Stimulated activated naive B cell treated with anti-CD40 and anti-IgM and Interleukin-4, amounts not matched to agents 10 μg/mL and 1 μg/mL and 100 μg/mL, for 72 hours (primary cell): Measurements from ENCODE around the gene KIF7.

Experiments
- ATAC-seq, 2 donors: fragments of 150-1000 bp; cut with Tn5 transposase; replicated peaks; 2 replicates each; pipeline ENCODE4 v1.10.0; 2021; ENCODE audit warnings: moderate library complexity in 1 of 2
- DNase-seq: peaks from one replicate; pipeline ENCODE4 v3.0.0; 2021
- H3K27ac Mint-ChIP-seq: one replicate; pipeline ENCODE4 v1.8.0; 2022; ENCODE audit warnings: mild to moderate bottlenecking, mixed read lengths
- H3K27me3 Mint-ChIP-seq, 2 donors: one replicate each; pipeline ENCODE4 v1.8.0; 2022; ENCODE audit warnings: mixed read lengths in 2 of 2
- H3K36me3 Mint-ChIP-seq, 2 donors: one replicate each; pipeline ENCODE4 v1.8.0; 2022; ENCODE audit warnings: mixed read lengths in 2 of 2, mild to moderate bottlenecking in 1 of 2
- H3K4me1 Mint-ChIP-seq, 2 donors: one replicate each; pipeline ENCODE4 v1.8.0; 2022; ENCODE audit warnings: mixed read lengths in 2 of 2, mild to moderate bottlenecking in 1 of 2
- H3K4me3 Mint-ChIP-seq, 2 donors: one replicate each; pipeline ENCODE4 v1.8.0; 2022; ENCODE audit warnings: mild to moderate bottlenecking in 2 of 2, mixed read lengths in 2 of 2, moderate library complexity in 1 of 2
- H3K9me3 Mint-ChIP-seq, 2 donors: one replicate each; pipeline ENCODE4 v1.8.0; 2022; ENCODE audit warnings: mixed read lengths in 2 of 2, mild to moderate bottlenecking in 1 of 2

The KIF7 gene

GRCh38 chr15:89629829-89630228 is 25.4 kb downstream of the KIF7 start:
- Mint-ChIP-seq H3K36me3 (peaks cover 13 to 14% of the 10 kb centered on the region in 2 donors), H3K27me3 (no peaks in the 10 kb centered on the region), H3K4me1 (peaks cover 5 to 16% of the 10 kb centered on the region in 2 donors), H3K27ac (no peak overlapping the region), H3K9me3 (no peaks in the 10 kb centered on the region), H3K4me3 (peak overlapping the region in 1 of 2 donors; percentile 8)
- DNase-seq (no peak), ATAC-seq (peak; percentile 52 to 71)

GRCh38 chr15:89628806-89629715 is 26.2 kb downstream of the KIF7 start:
- peaks cover 14 to 19% of the 10 kb centered on the region in 2 donors for H3K36me3 Mint-ChIP-seq
- DNase-seq, result no peak

GRCh38 chr15:89628301-89628700 is 27.0 kb downstream of the KIF7 start:
- Mint-ChIP-seq H3K27ac (no peak overlapping the region), H3K4me1 (peaks cover 5 to 16% of the 10 kb centered on the region in 2 donors), H3K9me3 (no peaks in the 10 kb centered on the region), H3K4me3 (no peak overlapping the region), H3K36me3 (peaks cover 14 to 25% of the 10 kb centered on the region in 2 donors), H3K27me3 (no peaks in the 10 kb centered on the region)
- DNase-seq (no peak), ATAC-seq (no peak)

More at GRCh38 chr15:89628806-89629715, 26.2 kb downstream of the KIF7 start:
- peak overlapping the region in 1 of 2 donors; percentile 23 for H3K4me3 Mint-ChIP-seq
- no peak overlapping the region for H3K27ac Mint-ChIP-seq
- no peaks in the 10 kb centered on the region for H3K9me3 Mint-ChIP-seq
- H3K27me3 Mint-ChIP-seq, result no peaks in the 10 kb centered on the region
- peak; percentile 35 to 44 for ATAC-seq
- peaks cover 5 to 16% of the 10 kb centered on the region in 2 donors for H3K4me1 Mint-ChIP-seq

GRCh38 chr15:89627256-89627970 is 27.9 kb downstream of the KIF7 start:
- Mint-ChIP-seq H3K36me3 (peaks cover 17 to 25% of the 10 kb centered on the region in 2 donors), H3K27me3 (no peaks in the 10 kb centered on the region), H3K4me3 (no peak overlapping the region), H3K27ac (no peak overlapping the region), H3K9me3 (no peaks in the 10 kb centered on the region), H3K4me1 (peaks cover 5 to 16% of the 10 kb centered on the region in 2 donors)
- DNase-seq, result no peak
- ATAC-seq, result no peak

- H3K4me3 Mint-ChIP-seq, result no peak overlapping the region
- ATAC-seq, result no peak
- H3K36me3 Mint-ChIP-seq, result peaks cover 20 to 25% of the 10 kb centered on the region in 2 donors
- H3K9me3 Mint-ChIP-seq, result no peaks in the 10 kb centered on the region
- H3K27ac Mint-ChIP-seq, result no peak overlapping the region
- H3K27me3 Mint-ChIP-seq, result no peaks in the 10 kb centered on the region
- DNase-seq, result no peak
- H3K4me1 Mint-ChIP-seq, result peaks cover 5 to 15% of the 10 kb centered on the region in 2 donors
Measured at GRCh38 chr15:89625716-89626115, 29.6 kb downstream of the KIF7 start.

GRCh38 chr15:89623165-89623564 is 32.1 kb downstream of the KIF7 start:
- Mint-ChIP-seq H3K4me3 (no peak overlapping the region), H3K4me1 (no peaks in the 10 kb centered on the region), H3K27me3 (no peaks in the 10 kb centered on the region), H3K36me3 (peaks cover 8 to 23% of the 10 kb centered on the region in 2 donors), H3K27ac (no peak overlapping the region), H3K9me3 (no peaks in the 10 kb centered on the region)
- no peak for DNase-seq
- ATAC-seq, result no peak

GRCh38 chr15:89621547-89621946 is 33.7 kb downstream of the KIF7 start:
- Mint-ChIP-seq H3K4me3 (no peak overlapping the region), H3K36me3 (peaks cover 10 to 23% of the 10 kb centered on the region in 2 donors), H3K27me3 (no peaks in the 10 kb centered on the region), H3K4me1 (no peaks in the 10 kb centered on the region), H3K9me3 (no peaks in the 10 kb centered on the region), H3K27ac (no peak overlapping the region)
- no peak for DNase-seq
- no peak for ATAC-seq

- H3K27me3 Mint-ChIP-seq, result no peaks in the 10 kb centered on the region
- no peak overlapping the region for H3K4me3 Mint-ChIP-seq
- DNase-seq, result no peak
- ATAC-seq, result no peak
- H3K36me3 Mint-ChIP-seq, result peaks cover 31 to 37% of the 10 kb centered on the region in 2 donors
- H3K27ac Mint-ChIP-seq, result no peak overlapping the region
- H3K9me3 Mint-ChIP-seq, result peaks cover 14 to 18% of the 10 kb centered on the region in 2 donors
- H3K4me1 Mint-ChIP-seq, result no peaks in the 10 kb centered on the region
Measured at GRCh38 chr15:89616228-89616627, 39.0 kb downstream of the KIF7 start.

- Mint-ChIP-seq H3K9me3 (peaks cover 16 to 20% of the 10 kb centered on the region in 2 donors), H3K4me3 (no peak overlapping the region), H3K27me3 (no peaks in the 10 kb centered on the region), H3K4me1 (no peaks in the 10 kb centered on the region), H3K27ac (no peak overlapping the region), H3K36me3 (peaks cover 32 to 40% of the 10 kb centered on the region in 2 donors)
- ATAC-seq (no peak), DNase-seq (no peak)
Measured at GRCh38 chr15:89615135-89615534, 40.1 kb downstream of the KIF7 start.

- Mint-ChIP-seq H3K4me3 (no peak overlapping the region), H3K27ac (no peak overlapping the region), H3K36me3 (peaks cover 34 to 45% of the 10 kb centered on the region in 2 donors), H3K9me3 (peaks cover 16 to 20% of the 10 kb centered on the region in 2 donors), H3K4me1 (no peaks in the 10 kb centered on the region), H3K27me3 (no peaks in the 10 kb centered on the region)
- ATAC-seq, result no peak
- DNase-seq, result no peak
Measured at GRCh38 chr15:89614164-89614563, 41.1 kb downstream of the KIF7 start.

GRCh38 chr15:89613031-89613430 is 42.2 kb downstream of the KIF7 start:
- DNase-seq (no peak), ATAC-seq (no peak)
- Mint-ChIP-seq H3K27ac (no peak overlapping the region), H3K4me1 (no peaks in the 10 kb centered on the region), H3K27me3 (no peaks in the 10 kb centered on the region), H3K4me3 (no peak overlapping the region), H3K9me3 (peaks cover 16 to 20% of the 10 kb centered on the region in 2 donors), H3K36me3 (peaks cover 34 to 46% of the 10 kb centered on the region in 2 donors)

- DNase-seq, result no peak
- no peak overlapping the region for H3K4me3 Mint-ChIP-seq
- peaks cover 16 to 20% of the 10 kb centered on the region in 2 donors for H3K9me3 Mint-ChIP-seq
- no peak for ATAC-seq
- H3K27ac Mint-ChIP-seq, result no peak overlapping the region
- H3K27me3 Mint-ChIP-seq, result no peaks in the 10 kb centered on the region
- H3K36me3 Mint-ChIP-seq, result peaks cover 33 to 46% of the 10 kb centered on the region in 2 donors
- H3K4me1 Mint-ChIP-seq, result no peaks in the 10 kb centered on the region
Measured at GRCh38 chr15:89611317-89611716, 44.0 kb downstream of the KIF7 start.

- DNase-seq (no peak), ATAC-seq (no peak)
- H3K36me3 Mint-ChIP-seq, result peaks cover 4 to 9% of the 10 kb centered on the region in 2 donors
- no peaks in the 10 kb centered on the region for H3K9me3 Mint-ChIP-seq
- H3K4me1 Mint-ChIP-seq, result no peaks in the 10 kb centered on the region
- H3K27me3 Mint-ChIP-seq, result no peaks in the 10 kb centered on the region
- no peak overlapping the region for H3K4me3 Mint-ChIP-seq
- no peak overlapping the region for H3K27ac Mint-ChIP-seq
Measured at GRCh38 chr15:89599021-89599420, 56.2 kb downstream of the KIF7 start.

- H3K4me3 Mint-ChIP-seq, result no peak overlapping the region
- ATAC-seq (no peak), DNase-seq (no peak)
- no peaks in the 10 kb centered on the region for H3K9me3 Mint-ChIP-seq
- no peaks in the 10 kb centered on the region for H3K4me1 Mint-ChIP-seq
- no peaks in the 10 kb centered on the region for H3K27me3 Mint-ChIP-seq
- H3K36me3 Mint-ChIP-seq, result peaks cover 1 to 6% of the 10 kb centered on the region in 2 donors
- no peak overlapping the region for H3K27ac Mint-ChIP-seq
Measured at GRCh38 chr15:89593018-89593417, 62.2 kb downstream of the KIF7 start.
